Raji (cell line): ENCODE data around the gene MKNK1.

Experiments used
- POLR2A ChIP-seq: IDR thresholded peaks from 2 replicates; pipeline ENCODE4 v1.6.1; 2011; ENCODE audit warnings: low read depth, low read length, control low read depth; ENCODE audit not compliant: insufficient read depth

Gene MKNK1

GRCh38 chr1:46612937-46613660 lies 9.0 kb upstream of the MKNK1 start:
- TF ChIP-seq POLR2A: no peak

GRCh38 chr1:46611691-46612221 lies 7.7 kb upstream of the MKNK1 start:
- no peak for TF ChIP-seq POLR2A

- TF ChIP-seq POLR2A: no peak
These were observed 3.5 kb upstream of the MKNK1 start for GRCh38 chr1:46607345-46608130.

GRCh38 chr1:46606255-46606965 lies 2.3 kb upstream of the MKNK1 start:
- TF ChIP-seq POLR2A: no peak

- TF ChIP-seq POLR2A: no peak
These were observed 1.2 kb upstream of the MKNK1 start for GRCh38 chr1:46605232-46605631.

GRCh38 chr1:46603481-46603857 lies 599 bp downstream of the MKNK1 start:
- no peak for TF ChIP-seq POLR2A

GRCh38 chr1:46601257-46602007 lies 2.6 kb downstream of the MKNK1 start:
- no peak for TF ChIP-seq POLR2A

GRCh38 chr1:46599059-46599970 lies 4.8 kb downstream of the MKNK1 start:
- TF ChIP-seq POLR2A: no peak

- TF ChIP-seq POLR2A: no peak
These were observed 7.2 kb downstream of the MKNK1 start for GRCh38 chr1:46596846-46597245.

GRCh38 chr1:46596036-46596435 lies 8.0 kb downstream of the MKNK1 start:
- no peak for TF ChIP-seq POLR2A

- no peak for TF ChIP-seq POLR2A
These were observed 8.9 kb downstream of the MKNK1 start for GRCh38 chr1:46595127-46595526.

GRCh38 chr1:46594063-46594462 lies 10.0 kb downstream of the MKNK1 start:
- TF ChIP-seq POLR2A: no peak

GRCh38 chr1:46592823-46593222 lies 11.2 kb downstream of the MKNK1 start:
- no peak for TF ChIP-seq POLR2A

- TF ChIP-seq POLR2A: no peak
These were observed 14.5 kb downstream of the MKNK1 start for GRCh38 chr1:46589529-46589928.
